Measurements from ENCODE around the gene NAA60. TPM values are rescaled to one million over a fixed set of nuclear protein-coding genes. Genes with fewer than 3 reads are reported as not detected.
A peak's percentile ranks its signal among the peaks of the same experiment; 100 is the strongest.

Gene NAA60
- total and polyA plus RNA-seq, 5 donors from 2014 or later = 38.8 to 50.0 (median 44.8) TPM

GRCh38 chr16:3465911-3466584 is 22.6 kb downstream of the NAA60 start:
- ATAC-seq (ENCODE audit: low read depth in 2 of 2) = no peak
- Mint-ChIP-seq H3K27ac (peak overlapping the region; percentile 64 to 71 (median 70)), H3K9me3 (no peaks in the 10 kb centered on the region), H3K27me3 (no peaks in the 10 kb centered on the region), H3K4me1 (peaks cover 18 to 85% (median 47%) of the 10 kb centered on the region in 4 donors), H3K36me3 (peaks cover 12% of the 10 kb centered on the region), H3K4me3 (no peak overlapping the region)
- no peak overlapping the region for H3K4me3 ChIP-seq (ENCODE audit: low read depth, low read length)
- H3K36me3 ChIP-seq (ENCODE audit: control insufficient read depth, insufficient read depth, low read length) = peaks cover 32% of the 10 kb centered on the region
- H3K27me3 ChIP-seq (ENCODE audit: control insufficient read depth, insufficient read depth, low read length) = no peaks in the 10 kb centered on the region
- peaks cover 27% of the 10 kb centered on the region for H3K4me1 ChIP-seq (ENCODE audit: control insufficient read depth, insufficient read depth, low read length, poor library complexity, severe bottlenecking)
- H3K9me3 ChIP-seq (ENCODE audit: control insufficient read depth in 2 of 2, low read length in 2 of 2) = no peaks in the 10 kb centered on the region
- H3K27ac ChIP-seq (ENCODE audit: insufficient read depth, low read length, poor library complexity, severe bottlenecking) = no peak overlapping the region
- no peak for DNase-seq

GRCh38 chr16:3467182-3467581 is 23.7 kb downstream of the NAA60 start:
- Histone ChIP-seq H3K27ac (ENCODE audit: insufficient read depth, low read length, poor library complexity, severe bottlenecking) (no peak overlapping the region), H3K9me3 (ENCODE audit: control insufficient read depth in 2 of 2, low read length in 2 of 2) (no peaks in the 10 kb centered on the region), H3K4me3 (ENCODE audit: low read depth, low read length) (no peak overlapping the region), H3K36me3 (ENCODE audit: control insufficient read depth, insufficient read depth, low read length) (peaks cover 32% of the 10 kb centered on the region), H3K27me3 (ENCODE audit: control insufficient read depth, insufficient read depth, low read length) (no peaks in the 10 kb centered on the region), H3K4me1 (ENCODE audit: control insufficient read depth, insufficient read depth, low read length, poor library complexity, severe bottlenecking) (peaks cover 16% of the 10 kb centered on the region)
- no peak for DNase-seq
- Mint-ChIP-seq H3K36me3 (peaks cover 16% of the 10 kb centered on the region), H3K4me3 (peak overlapping the region in 1 of 4 donors; percentile 71), H3K27me3 (no peaks in the 10 kb centered on the region), H3K9me3 (no peaks in the 10 kb centered on the region), H3K4me1 (peaks cover 15 to 80% (median 37%) of the 10 kb centered on the region in 4 donors), H3K27ac (peak overlapping the region in 2 of 3 donors; percentile 69 to 71)
- no peak for ATAC-seq (ENCODE audit: low read depth in 2 of 2)

- no peak for DNase-seq
- no peak overlapping the region for H3K4me3 ChIP-seq (ENCODE audit: low read depth, low read length)
- H3K27me3 Mint-ChIP-seq = no peaks in the 10 kb centered on the region
- H3K27ac Mint-ChIP-seq = peak overlapping the region in 2 of 3 donors; percentile 20 to 31
- H3K9me3 Mint-ChIP-seq = no peaks in the 10 kb centered on the region
- H3K9me3 ChIP-seq (ENCODE audit: control insufficient read depth in 2 of 2, low read length in 2 of 2) = no peaks in the 10 kb centered on the region
- peak overlapping the region in 1 of 4 donors; percentile 25 for H3K4me3 Mint-ChIP-seq
- H3K27ac ChIP-seq (ENCODE audit: insufficient read depth, low read length, poor library complexity, severe bottlenecking) = no peak overlapping the region
- H3K36me3 Mint-ChIP-seq = peaks cover 21% of the 10 kb centered on the region
- H3K4me1 ChIP-seq (ENCODE audit: control insufficient read depth, insufficient read depth, low read length, poor library complexity, severe bottlenecking) = peaks cover 14% of the 10 kb centered on the region
- no peaks in the 10 kb centered on the region for H3K27me3 ChIP-seq (ENCODE audit: control insufficient read depth, insufficient read depth, low read length)
- H3K36me3 ChIP-seq (ENCODE audit: control insufficient read depth, insufficient read depth, low read length) = peaks cover 35% of the 10 kb centered on the region
- no peak for ATAC-seq (ENCODE audit: low read depth in 2 of 2)
- peaks cover 15 to 78% (median 37%) of the 10 kb centered on the region in 4 donors for H3K4me1 Mint-ChIP-seq
Observed at GRCh38 chr16:3467921-3468320, 24.4 kb downstream of the NAA60 start.

DNA sequence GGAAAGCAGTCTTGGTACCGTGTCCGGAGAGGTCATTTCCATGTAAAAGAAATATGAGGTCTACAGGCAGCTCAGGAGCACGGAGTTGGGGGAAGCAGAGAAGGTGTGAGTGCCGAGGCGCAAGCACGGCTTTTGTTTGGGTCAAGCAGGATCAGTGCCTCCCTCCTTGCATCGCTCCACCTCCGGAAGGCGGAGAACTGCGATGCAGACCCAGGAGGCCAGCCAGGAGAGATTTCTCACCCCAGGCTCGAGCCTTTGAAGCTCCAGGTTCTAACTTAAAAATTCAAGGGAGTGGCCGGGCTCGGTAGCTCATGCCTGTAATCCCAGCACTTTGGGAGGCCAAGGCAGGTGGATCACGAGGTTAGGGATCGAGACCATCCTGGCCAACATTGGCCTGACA is 25.0 kb downstream of the NAA60 start:
- Mint-ChIP-seq H3K4me3 (peak overlapping the region in 1 of 4 donors; percentile 25), H3K4me1 (peaks cover 15 to 77% (median 37%) of the 10 kb centered on the region in 4 donors), H3K27ac (peak overlapping the region in 2 of 3 donors; percentile 20 to 31), H3K36me3 (peaks cover 24% of the 10 kb centered on the region), H3K9me3 (no peaks in the 10 kb centered on the region), H3K27me3 (no peaks in the 10 kb centered on the region)
- ATAC-seq (ENCODE audit: low read depth in 2 of 2) = no peak
- H3K4me1 ChIP-seq (ENCODE audit: control insufficient read depth, insufficient read depth, low read length, poor library complexity, severe bottlenecking) = peaks cover 9% of the 10 kb centered on the region
- H3K27ac ChIP-seq (ENCODE audit: insufficient read depth, low read length, poor library complexity, severe bottlenecking) = no peak overlapping the region
- no peak for DNase-seq
- no peaks in the 10 kb centered on the region for H3K27me3 ChIP-seq (ENCODE audit: control insufficient read depth, insufficient read depth, low read length)
- no peaks in the 10 kb centered on the region for H3K9me3 ChIP-seq (ENCODE audit: control insufficient read depth in 2 of 2, low read length in 2 of 2)
- H3K4me3 ChIP-seq (ENCODE audit: low read depth, low read length) = no peak overlapping the region
- peaks cover 39% of the 10 kb centered on the region for H3K36me3 ChIP-seq (ENCODE audit: control insufficient read depth, insufficient read depth, low read length)

DNA sequence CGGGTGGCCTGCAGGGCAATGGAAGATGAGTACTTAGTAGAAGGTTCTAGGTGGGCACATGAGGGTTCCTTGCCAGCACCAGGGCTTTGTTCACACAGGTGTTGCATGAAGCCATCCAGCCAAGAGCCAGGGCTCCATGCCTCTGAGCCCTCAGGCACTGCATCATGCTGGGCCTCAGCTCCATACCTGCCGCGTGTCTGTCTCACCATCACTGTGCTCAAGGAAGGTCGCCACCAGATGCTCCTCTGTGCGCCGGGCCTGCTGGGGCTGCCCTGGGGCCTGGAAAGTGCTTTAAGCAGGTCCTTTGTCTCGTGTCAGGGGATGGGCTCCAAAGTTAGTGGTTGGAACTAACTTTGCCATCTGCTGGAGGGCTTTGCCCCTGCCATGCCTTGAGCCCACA is 26.3 kb downstream of the NAA60 start:
- H3K4me1 ChIP-seq (ENCODE audit: control insufficient read depth, insufficient read depth, low read length, poor library complexity, severe bottlenecking) = peaks cover under 1% of the 10 kb centered on the region
- ATAC-seq (ENCODE audit: low read depth in 2 of 2) (no peak), DNase-seq (no peak)
- H3K36me3 ChIP-seq (ENCODE audit: control insufficient read depth, insufficient read depth, low read length) = peaks cover 39% of the 10 kb centered on the region
- Mint-ChIP-seq H3K4me3 (no peak overlapping the region), H3K36me3 (peaks cover 24% of the 10 kb centered on the region), H3K27me3 (no peaks in the 10 kb centered on the region), H3K27ac (no peak overlapping the region), H3K4me1 (peaks cover 10 to 68% (median 30%) of the 10 kb centered on the region in 4 donors), H3K9me3 (no peaks in the 10 kb centered on the region)
- no peaks in the 10 kb centered on the region for H3K27me3 ChIP-seq (ENCODE audit: control insufficient read depth, insufficient read depth, low read length)
- H3K4me3 ChIP-seq (ENCODE audit: low read depth, low read length) = no peak overlapping the region
- H3K27ac ChIP-seq (ENCODE audit: insufficient read depth, low read length, poor library complexity, severe bottlenecking) = no peak overlapping the region
- no peaks in the 10 kb centered on the region for H3K9me3 ChIP-seq (ENCODE audit: control insufficient read depth in 2 of 2, low read length in 2 of 2)

- H3K27me3 Mint-ChIP-seq = no peaks in the 10 kb centered on the region
- H3K36me3 Mint-ChIP-seq = peaks cover 24% of the 10 kb centered on the region
- no peaks in the 10 kb centered on the region for H3K9me3 Mint-ChIP-seq
- no peak for DNase-seq
- Histone ChIP-seq H3K27ac (ENCODE audit: insufficient read depth, low read length, poor library complexity, severe bottlenecking) (no peak overlapping the region), H3K4me3 (ENCODE audit: low read depth, low read length) (no peak overlapping the region), H3K4me1 (ENCODE audit: control insufficient read depth, insufficient read depth, low read length, poor library complexity, severe bottlenecking) (no peaks in the 10 kb centered on the region), H3K9me3 (ENCODE audit: control insufficient read depth in 2 of 2, low read length in 2 of 2) (no peaks in the 10 kb centered on the region), H3K36me3 (ENCODE audit: control insufficient read depth, insufficient read depth, low read length) (peaks cover 37% of the 10 kb centered on the region), H3K27me3 (ENCODE audit: control insufficient read depth, insufficient read depth, low read length) (no peaks in the 10 kb centered on the region)
- peak overlapping the region in 2 of 3 donors; percentile 32 to 38 for H3K27ac Mint-ChIP-seq
- no peak overlapping the region for H3K4me3 Mint-ChIP-seq
- peaks cover 10 to 60% (median 27%) of the 10 kb centered on the region in 4 donors for H3K4me1 Mint-ChIP-seq
- ATAC-seq (ENCODE audit: low read depth in 2 of 2) = no peak
Observed at GRCh38 chr16:3470723-3471122, 27.2 kb downstream of the NAA60 start.

- no peaks in the 10 kb centered on the region for H3K4me1 ChIP-seq (ENCODE audit: control insufficient read depth, insufficient read depth, low read length, poor library complexity, severe bottlenecking)
- Mint-ChIP-seq H3K27ac (no peak overlapping the region), H3K36me3 (peaks cover 20% of the 10 kb centered on the region), H3K4me3 (no peak overlapping the region), H3K4me1 (peaks cover 10 to 51% (median 22%) of the 10 kb centered on the region in 4 donors), H3K9me3 (no peaks in the 10 kb centered on the region), H3K27me3 (no peaks in the 10 kb centered on the region)
- H3K27me3 ChIP-seq (ENCODE audit: control insufficient read depth, insufficient read depth, low read length) = no peaks in the 10 kb centered on the region
- no peaks in the 10 kb centered on the region for H3K9me3 ChIP-seq (ENCODE audit: control insufficient read depth in 2 of 2, low read length in 2 of 2)
- no peak overlapping the region for H3K27ac ChIP-seq (ENCODE audit: insufficient read depth, low read length, poor library complexity, severe bottlenecking)
- ATAC-seq (ENCODE audit: low read depth in 2 of 2) (no peak), DNase-seq (no peak)
- H3K36me3 ChIP-seq (ENCODE audit: control insufficient read depth, insufficient read depth, low read length) = peaks cover 28% of the 10 kb centered on the region
- no peak overlapping the region for H3K4me3 ChIP-seq (ENCODE audit: low read depth, low read length)
Observed at GRCh38 chr16:3471518-3472176, 28.2 kb downstream of the NAA60 start.
